G401 (cell line): ENCODE data around the gene MICAL2. TPM values are rescaled to one million over a fixed set of nuclear protein-coding genes. Genes with fewer than 3 reads are reported as not detected.

Experiments used
- DNase-seq: peaks from one replicate; pipeline ENCODE4 v3.0.0-alpha.2; 2015; ENCODE audit warnings: low spot score
- in situ Hi-C: cut with HindIII; loops from 2 replicates; pipeline ENCODE4 v1.10.0; 2016; ENCODE audit warnings: low sequenced_read_pairs, mixed read lengths
- total RNA-seq: library from RNA; depleted of rRNA; stranded (reverse); fragments of >200 nt; shearing (Covaris generic); gene quantifications from 2 replicates; pipeline ENCODE4 v1.2.3, GENCODE V29; 2014

Gene MICAL2
- total RNA-seq, 1 experiment from 2014 or later, result 21.1 TPM

GRCh38 chr11:12091956-12092558, 18.3 kb upstream of the MICAL2 start:
- in situ Hi-C loops, result no loop called here
- DNase-seq, result peak; percentile 75

GRCh38 chr11:12092714-12093113, 17.7 kb upstream of the MICAL2 start:
- DNase-seq, result peak; percentile 56
- in situ Hi-C loops, result no loop called here

- in situ Hi-C loops, result no loop called here
Observed at GRCh38 chr11:12094872-12095800, 15.3 kb upstream of the MICAL2 start.

GRCh38 chr11:12097219-12097618, 13.2 kb upstream of the MICAL2 start:
- in situ Hi-C loops, result no loop called here
- no peak for DNase-seq

More at GRCh38 chr11:12094872-12095800, 15.3 kb upstream of the MICAL2 start:
- DNase-seq, result no peak

- no peak for DNase-seq
- in situ Hi-C loops, result no loop called here
Observed at GRCh38 chr11:12098601-12099000, 11.8 kb upstream of the MICAL2 start.

DNA sequence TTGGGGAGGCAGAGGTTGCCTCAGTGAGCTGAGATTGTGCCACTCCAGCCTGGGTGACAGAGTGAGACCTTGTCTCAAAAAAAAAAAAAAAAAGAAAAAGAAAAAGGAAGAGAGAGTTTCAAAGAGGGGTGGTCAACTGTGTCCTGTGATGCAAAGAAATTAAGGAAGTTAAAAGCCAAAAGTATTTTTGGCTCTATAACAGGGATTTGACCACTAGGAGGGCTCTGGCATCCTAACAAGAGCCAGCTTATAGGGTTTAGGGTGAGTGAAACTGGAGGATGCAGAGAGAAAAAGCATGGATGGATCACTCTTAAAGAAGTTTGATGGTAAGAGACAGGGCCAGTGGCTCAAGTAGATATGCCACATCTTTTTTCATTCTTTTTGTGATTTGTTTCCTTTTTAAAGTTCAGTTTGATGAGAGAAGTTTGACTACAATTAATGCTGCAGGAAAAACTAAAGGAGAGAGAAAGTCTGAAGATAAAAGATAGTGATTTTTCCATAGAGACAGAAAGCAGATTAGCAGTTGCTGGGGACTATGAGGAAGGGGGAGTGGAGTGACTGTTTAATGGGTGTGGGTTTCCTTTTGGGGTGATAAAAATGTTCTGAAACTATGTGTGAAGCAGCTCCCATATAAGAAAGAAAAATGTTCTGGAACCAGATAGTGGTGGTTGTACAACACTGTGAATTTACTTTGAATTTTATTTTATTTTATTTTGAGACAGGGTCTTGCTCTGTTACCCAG, 11.1 kb upstream of the MICAL2 start:
- in situ Hi-C loops, result no loop called here
- DNase-seq, result no peak

- in situ Hi-C loops, result no loop called here
- DNase-seq, result no peak
Observed at GRCh38 chr11:12100429-12100828, 10.0 kb upstream of the MICAL2 start.

DNA sequence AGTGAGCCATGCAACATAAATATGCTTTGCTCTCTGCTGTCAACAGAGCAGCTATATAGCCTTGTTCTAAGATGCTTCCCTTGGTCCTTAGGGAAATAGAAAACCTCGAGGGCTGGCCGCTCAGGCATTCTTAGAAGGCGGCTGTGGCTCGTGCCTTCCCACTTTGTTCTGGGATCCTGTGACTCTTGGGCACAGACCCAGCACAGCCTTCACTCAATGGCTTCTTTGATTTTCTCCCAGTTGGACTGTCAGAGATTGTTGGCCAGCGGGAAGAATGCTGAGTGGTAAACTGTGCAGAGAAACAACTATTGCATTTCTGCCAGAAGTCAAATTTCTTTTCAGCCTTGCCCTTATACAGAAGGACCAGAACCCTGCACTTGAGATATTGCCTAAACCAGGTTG, 9.5 kb upstream of the MICAL2 start:
- in situ Hi-C loops, result no loop called here
- peak; percentile 66 for DNase-seq

GRCh38 chr11:12101318-12101717, 9.1 kb upstream of the MICAL2 start:
- no peak for DNase-seq
- in situ Hi-C loops, result no loop called here

DNA sequence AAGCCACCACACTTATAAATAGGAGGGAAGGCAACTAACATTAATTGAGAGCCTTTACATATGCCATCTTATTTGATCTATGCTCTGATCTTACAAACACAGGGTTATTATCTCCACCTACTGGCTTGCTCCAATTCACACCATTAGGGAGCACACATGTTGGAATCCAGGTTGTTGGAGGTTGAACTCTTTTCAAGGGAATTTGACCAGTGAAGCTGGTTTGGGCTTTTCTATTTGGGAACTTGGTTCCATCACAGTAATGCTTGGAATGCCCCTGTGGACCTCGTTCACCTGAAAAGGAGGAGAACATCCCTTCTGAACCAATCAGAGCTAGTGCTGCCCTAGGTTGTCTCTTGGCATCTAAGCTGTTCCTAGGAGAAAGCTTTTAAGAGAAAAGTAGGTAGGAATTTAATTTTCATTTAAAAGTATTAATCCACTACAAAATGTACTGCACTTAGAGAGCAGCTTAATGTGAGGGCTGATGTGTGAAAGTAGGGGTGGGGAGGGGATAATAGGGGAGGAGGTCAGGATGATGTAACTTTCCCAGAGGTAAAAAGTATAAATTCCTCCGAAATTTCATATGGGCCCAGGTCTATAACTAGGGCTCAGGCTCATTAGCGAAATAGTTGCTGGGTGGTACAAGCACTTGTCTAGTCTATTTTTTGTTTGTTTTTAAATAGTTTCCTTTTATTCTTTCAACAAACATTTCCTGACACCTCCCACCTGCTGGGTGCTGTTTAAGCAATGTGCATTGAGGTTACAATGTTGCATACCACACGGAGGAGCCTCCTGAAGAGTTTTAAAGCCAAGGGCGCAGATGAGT, 7.6 kb upstream of the MICAL2 start:
- no peak for DNase-seq
- in situ Hi-C loops, result no loop called here

GRCh38 chr11:12103411-12104225, 6.8 kb upstream of the MICAL2 start:
- in situ Hi-C loops, result no loop called here
- peak; percentile 40 for DNase-seq

GRCh38 chr11:12105471-12105870, 4.9 kb upstream of the MICAL2 start:
- DNase-seq, result no peak
- in situ Hi-C loops, result no loop called here

GRCh38 chr11:12106101-12106500, 4.3 kb upstream of the MICAL2 start:
- in situ Hi-C loops, result no loop called here
- no peak for DNase-seq

- in situ Hi-C loops, result no loop called here
Observed at GRCh38 chr11:12106501-12106900, 3.9 kb upstream of the MICAL2 start.

GRCh38 chr11:12108875-12109453, 1.4 kb upstream of the MICAL2 start:
- DNase-seq, result no peak
- in situ Hi-C loops, result no loop called here

More at GRCh38 chr11:12106501-12106900, 3.9 kb upstream of the MICAL2 start:
- DNase-seq, result peak; percentile 82

GRCh38 chr11:12109591-12110196, 696 bp upstream of the MICAL2 start:
- in situ Hi-C loops, result no loop called here
- no peak for DNase-seq

GRCh38 chr11:12110714-12111548, 541 bp downstream of the MICAL2 start:
- in situ Hi-C loops, result no loop called here
- DNase-seq, result peak; percentile 36
